Subcutaneous adipose tissue (tissue), 4 donors: ENCODE results near the gene SAV1. TPM values are rescaled to one million over a fixed set of nuclear protein-coding genes. Genes with fewer than 3 reads are reported as not detected.

ENCODE experiments used
- CTCF ChIP-seq: fragments of 450-650 bp; IDR thresholded peaks from one replicate; pipeline ENCODE4 v1.5.1; 2016; ENCODE audit warnings: low read depth, mild to moderate bottlenecking, control low read depth, antibody characterized with exemption, moderate library complexity
- total RNA-seq, 4 donors: library from RNA; depleted of rRNA; stranded (reverse); fragments of >200 nt; gene quantifications; one replicate each; pipeline ENCODE4 v1.1.0, GENCODE V29; 2016

SAV1 gene
- total RNA-seq, 4 donors from 2014 or later, result 42.5 to 77.8 (median 54.6) TPM

- TF ChIP-seq CTCF, result no peak
Observed at GRCh38 chr14:50697659-50698290, 29.7 kb upstream of the SAV1 start.

GRCh38 chr14:50688875-50689274 lies 20.8 kb upstream of the SAV1 start:
- no peak for TF ChIP-seq CTCF

DNA sequence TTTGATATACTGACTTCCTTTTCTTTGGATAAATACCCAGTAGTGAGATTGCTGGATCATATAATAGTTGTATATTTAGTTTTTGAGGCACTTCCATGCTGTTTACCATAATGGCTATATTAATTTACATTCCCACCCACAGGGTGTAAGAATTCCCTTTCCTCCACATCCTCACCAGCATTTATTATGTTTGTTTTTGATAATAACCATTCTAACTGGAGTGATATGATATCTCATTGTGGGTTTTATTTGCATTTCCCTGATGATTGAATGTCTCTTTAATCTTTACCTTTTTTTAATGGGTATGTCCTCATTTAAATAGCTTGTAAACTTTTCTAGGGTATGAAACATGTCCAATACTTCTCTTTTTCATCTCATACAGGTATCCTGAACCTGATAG lies 11.6 kb upstream of the SAV1 start:
- no peak for TF ChIP-seq CTCF

- TF ChIP-seq CTCF, result no peak
Observed at GRCh38 chr14:50678163-50678562, 10.1 kb upstream of the SAV1 start.

- TF ChIP-seq CTCF, result no peak
Observed at GRCh38 chr14:50677527-50678063, 9.5 kb upstream of the SAV1 start.

DNA sequence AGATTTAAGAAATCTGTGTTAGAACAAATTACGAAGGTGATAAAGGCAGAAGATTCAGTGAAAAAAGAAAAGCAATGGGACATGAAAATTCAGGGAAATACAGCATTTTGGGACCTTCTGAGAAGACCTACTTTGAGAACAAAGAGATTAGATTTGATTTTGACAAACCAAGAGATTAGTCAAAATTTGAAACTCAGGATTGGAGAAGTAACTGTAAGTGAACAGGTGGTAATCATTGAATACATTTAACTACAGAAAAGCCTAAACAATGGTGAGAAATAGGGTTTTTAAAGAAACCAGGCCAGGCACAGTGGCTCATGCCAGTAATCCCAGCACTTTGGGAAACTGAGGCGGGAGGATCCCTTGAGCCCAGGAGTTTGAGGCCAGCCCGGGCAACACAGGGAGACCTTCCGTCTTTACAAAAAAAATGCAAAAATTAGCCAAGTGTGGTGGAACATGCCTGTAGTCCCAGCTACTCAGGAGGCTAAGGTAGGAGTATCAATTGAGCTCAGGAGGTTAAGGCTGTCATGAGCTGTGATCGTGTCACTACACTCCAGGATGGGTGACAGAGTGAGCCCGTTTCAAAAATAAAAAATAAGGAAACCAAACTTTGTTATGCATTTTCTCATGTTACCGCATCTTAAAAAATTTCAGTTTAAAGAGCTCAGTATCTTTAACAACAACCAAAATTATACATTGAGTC lies 8.9 kb upstream of the SAV1 start:
- no peak for TF ChIP-seq CTCF

GRCh38 chr14:50675597-50675996 lies 7.5 kb upstream of the SAV1 start:
- no peak for TF ChIP-seq CTCF
